ENCODE data around the gene CPEB3. TPM values are rescaled to one million over a fixed set of nuclear protein-coding genes. Genes with fewer than 3 reads are reported as not detected.

CPEB3 gene
- total and polyA plus RNA-seq, 4 donors = 1.1 to 5.1 (median 2.8) TPM

GRCh38 chr10:92005978-92006377, 284.9 kb downstream of the CPEB3 start:
- H3K4me1 ChIP-seq (ENCODE audit: control insufficient read depth in 5 of 5, insufficient read depth in 5 of 5, low read length in 5 of 5) = no peaks in the 10 kb centered on the region
- no peak overlapping the region for H3K4me3 ChIP-seq
- WGBS, 2 donors = 89 to 100% methylated on average over 1 of the region's 1 CpG
- H3K27ac ChIP-seq (ENCODE audit: low read depth in 1 of 2, low read length in 1 of 2) = no peak overlapping the region
- no peak for DNase-seq
- peaks cover 0 to 4% (median 0%) of the 10 kb centered on the region in 4 donors for H3K9me3 ChIP-seq (ENCODE audit: control insufficient read depth in 4 of 4, insufficient read depth in 3 of 4, low read length in 3 of 4)
- no peaks in the 10 kb centered on the region for H3K27me3 ChIP-seq (ENCODE audit: control insufficient read depth in 3 of 3, insufficient read depth in 3 of 3, low read length in 2 of 3)
- peaks cover 3 to 18% (median 17%) of the 10 kb centered on the region in 4 donors for H3K36me3 ChIP-seq (ENCODE audit: control insufficient read depth in 4 of 4, insufficient read depth in 4 of 4, low read length in 4 of 4)
- no peak overlapping the region for H3K9ac ChIP-seq (ENCODE audit: insufficient read depth in 1 of 2, low read length in 2 of 2)
- ATAC-seq (ENCODE audit: insufficient read depth, low FRiP score) = no peak
- TF ChIP-seq, protein P1, sequence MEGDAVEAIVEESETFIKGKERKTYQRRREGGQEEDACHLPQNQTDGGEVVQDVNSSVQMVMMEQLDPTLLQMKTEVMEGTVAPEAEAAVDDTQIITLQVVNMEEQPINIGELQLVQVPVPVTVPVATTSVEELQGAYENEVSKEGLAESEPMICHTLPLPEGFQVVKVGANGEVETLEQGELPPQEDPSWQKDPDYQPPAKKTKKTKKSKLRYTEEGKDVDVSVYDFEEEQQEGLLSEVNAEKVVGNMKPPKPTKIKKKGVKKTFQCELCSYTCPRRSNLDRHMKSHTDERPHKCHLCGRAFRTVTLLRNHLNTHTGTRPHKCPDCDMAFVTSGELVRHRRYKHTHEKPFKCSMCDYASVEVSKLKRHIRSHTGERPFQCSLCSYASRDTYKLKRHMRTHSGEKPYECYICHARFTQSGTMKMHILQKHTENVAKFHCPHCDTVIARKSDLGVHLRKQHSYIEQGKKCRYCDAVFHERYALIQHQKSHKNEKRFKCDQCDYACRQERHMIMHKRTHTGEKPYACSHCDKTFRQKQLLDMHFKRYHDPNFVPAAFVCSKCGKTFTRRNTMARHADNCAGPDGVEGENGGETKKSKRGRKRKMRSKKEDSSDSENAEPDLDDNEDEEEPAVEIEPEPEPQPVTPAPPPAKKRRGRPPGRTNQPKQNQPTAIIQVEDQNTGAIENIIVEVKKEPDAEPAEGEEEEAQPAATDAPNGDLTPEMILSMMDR (IDR thresholded peaks at IDR 0.05; ENCODE audit: control extremely low read depth, extremely low read depth) = no peak

DNA sequence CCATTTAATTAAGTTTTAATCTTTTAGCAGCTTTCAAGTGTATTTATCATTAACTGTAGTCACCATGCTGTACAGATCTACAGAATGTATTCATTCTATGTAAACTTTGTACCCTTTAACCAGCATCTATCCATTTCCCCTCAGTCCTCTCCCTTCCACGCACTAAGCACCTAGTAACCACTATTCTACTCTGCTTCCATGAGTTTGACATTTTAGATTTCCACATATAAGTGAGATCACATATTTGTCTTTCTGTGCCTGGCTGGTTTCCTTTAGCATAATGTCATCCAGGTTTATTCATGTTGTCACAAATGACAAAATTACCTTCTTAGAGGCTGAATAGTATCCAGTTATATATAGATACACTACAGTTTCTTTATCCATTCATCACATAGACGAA, 287.6 kb downstream of the CPEB3 start:
- H3K4me3 ChIP-seq = no peak overlapping the region
- peaks cover 3 to 20% (median 18%) of the 10 kb centered on the region in 4 donors for H3K36me3 ChIP-seq (ENCODE audit: control insufficient read depth in 4 of 4, insufficient read depth in 4 of 4, low read length in 4 of 4)
- WGBS, 2 donors = 78 to 82% methylated on average over 2 of the region's 2 CpGs
- peak in 1 of 3 donors; percentile 7 for DNase-seq
- no peaks in the 10 kb centered on the region for H3K27me3 ChIP-seq (ENCODE audit: control insufficient read depth in 3 of 3, insufficient read depth in 3 of 3, low read length in 2 of 3)
- peaks cover 0 to 4% (median 0%) of the 10 kb centered on the region in 4 donors for H3K9me3 ChIP-seq (ENCODE audit: control insufficient read depth in 4 of 4, insufficient read depth in 3 of 4, low read length in 3 of 4)
- TF ChIP-seq, protein P1 (IDR thresholded peaks at IDR 0.05; ENCODE audit: control extremely low read depth, extremely low read depth) = no peak
- H3K4me1 ChIP-seq (ENCODE audit: control insufficient read depth in 5 of 5, insufficient read depth in 5 of 5, low read length in 5 of 5) = no peaks in the 10 kb centered on the region
- no peak overlapping the region for H3K27ac ChIP-seq (ENCODE audit: low read depth in 1 of 2, low read length in 1 of 2)
- H3K9ac ChIP-seq (ENCODE audit: insufficient read depth in 1 of 2, low read length in 2 of 2) = no peak overlapping the region
- no peak for ATAC-seq (ENCODE audit: insufficient read depth, low FRiP score)

DNA sequence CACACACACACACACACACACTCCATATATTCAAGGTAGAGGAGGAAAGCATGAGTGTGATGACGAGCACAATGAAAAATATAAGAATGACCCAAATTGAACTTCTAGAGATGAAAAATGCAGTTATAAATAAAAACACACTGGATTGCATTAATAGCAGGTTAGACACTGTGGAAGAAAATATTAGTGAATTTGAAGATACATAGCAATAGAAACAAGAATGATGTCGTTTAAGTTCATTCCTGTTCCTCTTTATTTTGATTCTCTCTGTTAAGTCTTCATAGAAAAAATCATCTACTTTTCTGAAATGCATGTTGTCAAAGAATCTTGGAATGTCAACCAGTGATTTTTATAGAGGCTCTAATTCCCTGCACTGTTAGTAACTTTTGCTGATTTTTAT, 288.9 kb downstream of the CPEB3 start:
- Histone ChIP-seq H3K36me3 (ENCODE audit: control insufficient read depth in 4 of 4, insufficient read depth in 4 of 4, low read length in 4 of 4) (peaks cover 4 to 31% (median 24%) of the 10 kb centered on the region in 4 donors), H3K27me3 (ENCODE audit: control insufficient read depth in 3 of 3, insufficient read depth in 3 of 3, low read length in 2 of 3) (no peaks in the 10 kb centered on the region), H3K4me1 (ENCODE audit: control insufficient read depth in 5 of 5, insufficient read depth in 5 of 5, low read length in 5 of 5) (no peaks in the 10 kb centered on the region), H3K27ac (ENCODE audit: low read depth in 1 of 2, low read length in 1 of 2) (no peak overlapping the region), H3K9ac (ENCODE audit: insufficient read depth in 1 of 2, low read length in 2 of 2) (no peak overlapping the region), H3K9me3 (ENCODE audit: control insufficient read depth in 4 of 4, insufficient read depth in 3 of 4, low read length in 3 of 4) (peaks cover 0 to 4% (median 0%) of the 10 kb centered on the region in 4 donors), H3K4me3 (no peak overlapping the region)
- ATAC-seq (ENCODE audit: insufficient read depth, low FRiP score) = no peak
- TF ChIP-seq, protein P1 (IDR thresholded peaks at IDR 0.05; ENCODE audit: control extremely low read depth, extremely low read depth) = no peak
- WGBS, 2 donors = 99 to 100% methylated on average over 2 of the region's 2 CpGs
- no peak for DNase-seq

DNA sequence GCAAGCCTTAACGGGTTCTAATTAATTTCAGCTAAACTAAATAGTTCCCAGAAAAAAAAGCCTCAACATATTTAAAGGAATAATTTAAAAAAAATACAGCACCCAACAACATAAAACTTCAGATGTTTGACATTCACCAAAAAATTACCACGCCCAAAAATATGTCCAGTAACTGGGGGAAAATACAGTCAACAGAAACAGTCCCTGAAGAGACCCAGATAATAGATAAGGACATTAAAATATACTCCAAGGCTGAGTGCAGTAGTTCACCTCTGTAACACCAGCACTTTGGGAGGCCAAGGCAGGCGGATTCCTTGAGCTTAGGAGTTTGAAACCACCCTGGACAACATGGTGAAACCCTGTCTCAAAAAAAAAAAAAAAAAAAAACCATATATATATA, 289.3 kb downstream of the CPEB3 start:
- H3K9ac ChIP-seq (ENCODE audit: insufficient read depth in 1 of 2, low read length in 2 of 2) = no peak overlapping the region
- no peak overlapping the region for H3K27ac ChIP-seq (ENCODE audit: low read depth in 1 of 2, low read length in 1 of 2)
- H3K36me3 ChIP-seq (ENCODE audit: control insufficient read depth in 4 of 4, insufficient read depth in 4 of 4, low read length in 4 of 4) = peaks cover 4 to 32% (median 24%) of the 10 kb centered on the region in 4 donors
- TF ChIP-seq, protein P1 (IDR thresholded peaks at IDR 0.05; ENCODE audit: control extremely low read depth, extremely low read depth) = no peak
- no peak overlapping the region for H3K4me3 ChIP-seq
- WGBS, 2 donors = 95 to 98% methylated on average over 3 of the region's 3 CpGs
- DNase-seq (no peak), ATAC-seq (ENCODE audit: insufficient read depth, low FRiP score) (no peak)
- no peaks in the 10 kb centered on the region for H3K4me1 ChIP-seq (ENCODE audit: control insufficient read depth in 5 of 5, insufficient read depth in 5 of 5, low read length in 5 of 5)
- no peaks in the 10 kb centered on the region for H3K27me3 ChIP-seq (ENCODE audit: control insufficient read depth in 3 of 3, insufficient read depth in 3 of 3, low read length in 2 of 3)
- peaks cover 0 to 4% (median 0%) of the 10 kb centered on the region in 4 donors for H3K9me3 ChIP-seq (ENCODE audit: control insufficient read depth in 4 of 4, insufficient read depth in 3 of 4, low read length in 3 of 4)
